Forelimb muscle (tissue), 1 donor: Measurements from ENCODE around the gene KLHL7. TPM values are rescaled to one million over a fixed set of nuclear protein-coding genes. Genes with fewer than 3 reads are reported as not detected.
A peak's percentile ranks its signal among the peaks of the same experiment; 100 is the strongest.

Source experiments
- DNase-seq: peaks from one replicate; pipeline ENCODE4 v3.0.0-alpha.2; 2013; ENCODE audit warnings: low read depth
- polyA plus RNA-seq: library from polyadenylated mRNA; unstranded; fragments of 120-200 nt; gene quantifications from one replicate; pipeline ENCODE4 v1.2.1, GENCODE V29; 2013; ENCODE audit not compliant: insufficient read length

The KLHL7 gene
- 21.7 TPM for polyA plus RNA-seq

DNA sequence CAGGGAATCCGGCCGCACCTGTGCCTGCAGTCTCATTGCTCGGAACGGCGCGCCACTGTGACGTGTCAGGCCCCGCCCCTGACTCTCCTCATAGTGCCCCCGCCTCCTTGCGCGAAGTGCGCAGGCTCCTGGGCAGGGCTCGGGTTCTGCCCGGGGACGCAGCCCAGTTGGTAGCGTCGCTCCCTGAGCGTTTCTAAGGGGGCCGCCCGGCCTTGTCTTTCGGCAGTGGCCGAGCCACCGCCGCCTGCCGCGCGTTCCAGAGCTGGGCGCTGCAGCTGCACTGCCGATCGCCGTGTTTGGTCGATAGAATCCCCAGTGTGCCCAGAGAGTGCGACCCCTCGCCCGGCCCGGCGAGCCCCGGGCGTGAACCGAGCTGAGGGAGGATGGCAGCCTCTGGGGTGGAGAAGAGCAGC, at the start of gene KLHL7:
Gene KLHL7 (plus strand): TSS at position 142 of the 413 bp plus-strand sequence. CDS start 242 bp downstream, at position 384.
- DNase-seq, result peak; percentile 74

- DNase-seq, result no peak
These were observed 47.0 kb upstream of the KLHL7 start for GRCh38 chr7:23058408-23059096.

- no peak for DNase-seq
These were observed 44.3 kb upstream of the KLHL7 start for GRCh38 chr7:23061327-23061726.

- DNase-seq, result no peak
These were observed 43.1 kb upstream of the KLHL7 start for GRCh38 chr7:23062452-23062851.

GRCh38 chr7:23065974-23066373, 39.6 kb upstream of the KLHL7 start:
- DNase-seq, result no peak

DNA sequence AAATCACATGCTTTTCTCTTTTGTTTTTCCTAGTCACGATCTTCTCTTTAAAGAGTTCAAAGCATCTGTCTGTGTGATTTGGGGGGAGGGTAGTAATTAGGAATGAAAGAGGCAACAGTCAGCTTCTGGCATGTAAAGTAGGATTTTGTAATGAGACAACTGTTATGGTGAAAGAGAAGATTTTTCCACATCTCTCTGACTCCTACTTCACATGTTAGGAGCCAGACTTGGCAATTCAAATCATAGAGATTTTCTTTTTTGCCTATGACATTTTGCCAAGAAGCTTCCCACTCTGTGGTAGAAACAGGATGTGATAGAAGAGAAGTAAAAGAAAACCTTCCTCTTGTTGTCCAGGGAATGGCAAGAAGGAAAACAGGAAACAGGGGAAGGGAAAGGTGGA, 38.3 kb upstream of the KLHL7 start:
- DNase-seq, result no peak

GRCh38 chr7:23072048-23072447, 33.5 kb upstream of the KLHL7 start:
- DNase-seq, result no peak

DNA sequence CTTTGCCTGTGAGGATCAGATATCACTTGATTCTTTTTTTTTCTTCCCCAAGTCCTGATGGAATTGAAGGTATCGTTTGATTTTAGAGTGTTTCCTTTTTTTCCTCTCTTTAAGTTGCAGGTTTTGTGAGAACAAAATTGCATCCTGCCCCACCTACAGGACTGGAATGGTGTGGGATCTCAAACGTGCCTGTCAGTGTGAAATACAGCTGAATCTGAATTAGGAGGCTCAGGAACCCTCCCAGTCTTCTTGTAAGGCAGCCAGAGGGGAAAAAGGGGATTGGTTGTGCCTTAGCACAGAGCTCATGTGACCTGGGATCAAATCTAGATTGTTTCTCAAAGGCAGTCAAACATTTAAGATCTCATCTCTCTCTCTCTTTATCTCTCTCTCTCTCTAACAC, 32.7 kb upstream of the KLHL7 start:
- no peak for DNase-seq

DNA sequence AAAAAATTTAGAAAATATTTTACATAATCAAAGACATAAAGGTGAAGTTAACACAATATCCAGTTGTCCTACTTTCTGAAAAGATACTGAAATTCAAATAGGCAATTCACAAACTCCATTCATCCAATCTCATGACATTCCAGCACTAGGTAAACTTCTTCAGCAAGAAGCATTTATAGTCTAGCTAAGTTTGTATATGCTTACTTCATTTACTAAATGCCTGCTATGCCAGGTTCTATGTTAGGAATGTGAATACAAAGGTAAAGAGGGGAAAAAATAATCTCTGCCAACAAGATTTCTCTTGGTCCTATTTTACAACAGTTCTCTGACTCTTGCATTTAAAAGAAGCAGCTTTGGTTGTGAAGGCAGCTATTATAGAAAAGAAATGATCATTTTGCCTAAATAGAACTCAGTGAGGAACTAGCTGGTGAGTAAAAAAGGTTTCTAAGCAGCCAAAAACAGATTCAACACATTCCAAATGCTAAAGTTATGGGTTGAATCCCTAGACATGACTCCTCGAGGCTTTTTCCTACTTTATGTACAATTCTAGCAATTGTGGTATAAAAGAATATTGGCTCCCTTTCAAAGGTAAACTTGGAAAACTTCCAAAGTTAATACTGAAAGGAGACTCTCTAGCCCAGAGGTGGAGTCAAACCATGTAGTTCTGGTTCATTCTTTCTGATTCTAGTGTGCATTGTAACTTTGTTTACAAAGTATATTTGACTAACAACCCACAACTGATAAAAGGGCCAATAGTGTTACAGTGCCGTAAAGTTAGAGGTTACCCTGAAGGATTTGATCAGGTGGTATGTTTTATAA, 30.9 kb upstream of the KLHL7 start:
- no peak for DNase-seq

GRCh38 chr7:23075571-23075970, 30.0 kb upstream of the KLHL7 start:
- no peak for DNase-seq

GRCh38 chr7:23076772-23077171, 28.8 kb upstream of the KLHL7 start:
- DNase-seq, result no peak

DNA sequence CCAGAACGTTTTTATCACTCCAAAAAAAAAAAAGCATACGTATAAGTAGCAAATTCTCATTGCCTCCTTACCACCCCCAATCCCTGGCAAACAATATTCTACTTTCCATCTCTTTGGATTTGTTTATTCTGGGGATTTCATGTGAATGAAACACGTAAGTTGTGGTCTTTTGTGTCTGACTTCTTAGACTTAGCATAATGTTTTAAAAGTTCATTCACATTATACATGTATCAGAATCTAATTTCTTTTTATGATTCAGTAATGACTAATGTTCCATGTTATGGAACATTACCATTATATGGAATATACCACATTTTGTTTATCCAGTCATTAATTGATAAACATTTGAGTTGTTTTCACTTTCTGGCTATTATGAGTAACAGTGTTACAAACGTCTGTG, 12.5 kb upstream of the KLHL7 start:
- no peak for DNase-seq

DNA sequence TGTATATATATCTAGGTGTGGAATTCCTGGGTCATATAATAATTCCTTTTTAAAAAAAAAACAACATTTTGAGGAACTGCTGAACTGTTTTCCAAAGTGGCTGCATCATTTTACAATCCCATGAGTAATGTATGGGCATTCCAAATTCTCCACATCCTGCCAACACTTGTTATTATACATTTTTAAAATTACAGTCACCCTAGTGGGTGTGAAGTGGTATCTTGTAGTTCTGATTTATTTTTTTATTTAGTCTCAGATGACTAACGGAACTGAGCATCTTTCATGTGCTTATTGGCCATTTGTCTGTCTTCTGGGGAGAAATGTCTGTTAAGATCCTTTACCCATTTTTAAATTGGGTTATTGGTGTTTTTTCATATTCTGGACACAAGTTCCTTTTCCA, 12.0 kb upstream of the KLHL7 start:
- no peak for DNase-seq

DNA sequence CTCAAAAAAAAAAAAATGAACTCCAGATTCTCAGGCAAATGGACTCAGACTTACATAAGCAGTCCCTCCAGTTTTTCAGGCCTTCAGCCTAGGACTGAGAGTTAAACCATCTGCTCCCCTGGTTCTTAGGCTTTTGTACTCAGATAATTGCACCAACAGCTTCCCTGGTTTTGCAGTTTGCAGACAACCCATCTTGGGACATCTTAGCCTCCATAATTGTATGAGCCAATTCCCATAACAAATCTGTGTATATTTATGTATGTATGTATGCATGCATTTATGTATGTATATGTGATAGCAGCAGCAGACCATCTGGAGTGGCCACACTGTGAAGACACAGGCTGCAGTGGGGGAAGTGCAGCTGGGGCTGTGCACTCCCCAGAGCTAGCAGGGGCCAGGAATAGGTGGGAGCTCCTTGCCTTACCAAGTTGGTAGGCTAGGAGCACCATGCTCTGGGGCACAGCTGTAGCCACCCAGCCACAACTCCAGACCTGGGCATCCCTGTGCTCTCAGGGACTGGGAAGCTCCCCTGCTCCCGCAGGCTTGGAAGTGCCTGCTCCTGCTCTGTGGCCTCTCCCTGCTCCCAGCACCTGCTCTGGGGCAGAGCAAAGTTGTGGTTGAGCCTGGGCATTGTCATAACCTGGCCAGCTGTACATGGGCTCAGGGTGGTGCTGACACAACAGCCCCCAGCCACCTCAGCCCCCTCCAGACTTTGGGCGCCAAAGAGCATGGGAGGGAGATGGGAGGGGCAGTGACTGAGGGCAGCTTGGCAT, 8.9 kb upstream of the KLHL7 start:
- DNase-seq, result no peak

DNA sequence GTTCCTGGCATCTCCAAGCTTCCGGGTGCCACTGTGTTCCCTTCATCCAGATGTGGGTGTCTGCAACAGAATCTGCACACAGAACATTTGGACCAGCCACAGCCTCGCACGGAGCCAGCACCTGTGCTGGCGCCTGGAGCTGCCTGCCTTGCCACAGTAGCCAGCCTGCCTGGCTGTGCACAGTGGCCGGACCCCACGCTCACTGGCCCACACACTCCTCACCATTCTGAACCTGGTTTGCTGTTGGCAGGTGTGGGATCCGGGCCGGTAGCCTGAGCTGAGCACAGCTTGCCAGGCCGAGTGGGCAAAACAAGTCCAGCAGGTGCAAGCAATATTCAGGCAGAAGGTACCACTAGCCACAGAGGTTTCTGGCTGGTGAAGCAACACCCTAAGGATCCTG, 7.6 kb upstream of the KLHL7 start:
- no peak for DNase-seq

- no peak for DNase-seq
These were observed 7.1 kb upstream of the KLHL7 start for GRCh38 chr7:23098460-23098859.

DNA sequence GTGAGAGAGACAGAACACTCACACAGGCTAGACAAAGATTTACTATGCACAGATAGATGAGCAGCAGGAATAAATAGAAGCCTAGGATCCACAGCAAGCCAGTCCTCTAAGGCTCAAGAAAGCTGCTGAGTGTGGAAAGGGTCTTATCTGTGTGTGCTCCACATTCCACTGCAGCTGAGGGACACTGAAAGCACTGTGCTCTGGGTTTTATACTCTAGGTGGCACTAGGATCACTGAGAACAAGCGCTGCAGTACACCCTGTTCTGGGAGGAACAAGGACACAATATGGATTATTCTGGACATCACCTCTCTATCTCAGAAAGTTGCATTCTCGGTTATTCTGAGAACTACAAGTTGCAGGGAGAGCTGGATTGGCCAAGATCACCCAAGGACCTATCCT, 4.9 kb upstream of the KLHL7 start:
- DNase-seq, result no peak

DNA sequence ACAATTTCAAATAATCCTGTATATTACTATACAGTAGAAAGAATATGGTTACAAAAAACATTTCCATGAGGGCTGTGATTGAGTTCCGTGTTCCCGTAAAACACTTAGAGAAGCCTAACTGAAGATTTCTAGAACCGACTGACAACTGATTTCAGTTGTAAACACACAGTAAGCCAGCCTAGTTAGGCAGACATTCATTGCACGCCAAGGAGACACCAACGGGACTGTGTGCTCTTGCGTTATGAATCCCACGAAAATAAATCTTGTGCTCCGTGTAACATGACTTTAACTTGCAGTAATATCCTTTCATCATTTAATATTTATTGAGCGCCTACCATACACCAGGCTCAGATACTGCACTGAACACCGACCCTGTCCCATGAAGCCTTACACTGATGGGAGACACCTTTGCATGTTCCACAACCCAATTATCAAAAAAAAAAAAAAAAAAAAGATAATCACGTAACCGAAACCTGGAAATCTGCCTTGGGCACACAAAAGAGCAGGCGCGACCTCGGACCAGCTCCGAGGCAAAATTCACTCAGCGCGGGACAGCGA, 420 bp upstream of the KLHL7 start:
- no peak for DNase-seq

GRCh38 chr7:23106057-23106822, 655 bp downstream of the KLHL7 start:
- no peak for DNase-seq

GRCh38 chr7:23106823-23107663, 1.5 kb downstream of the KLHL7 start:
- DNase-seq, result no peak
